ENCODE data around the gene TRPC6. TPM values are rescaled to one million over a fixed set of nuclear protein-coding genes. Genes with fewer than 3 reads are reported as not detected.

TRPC6 gene
- total and polyA plus RNA-seq, 2 of the 8 experiments (the other 6 are each of a cell fraction or from before 2014, with no cell fraction given): 0.26 to 0.39 TPM

DNA sequence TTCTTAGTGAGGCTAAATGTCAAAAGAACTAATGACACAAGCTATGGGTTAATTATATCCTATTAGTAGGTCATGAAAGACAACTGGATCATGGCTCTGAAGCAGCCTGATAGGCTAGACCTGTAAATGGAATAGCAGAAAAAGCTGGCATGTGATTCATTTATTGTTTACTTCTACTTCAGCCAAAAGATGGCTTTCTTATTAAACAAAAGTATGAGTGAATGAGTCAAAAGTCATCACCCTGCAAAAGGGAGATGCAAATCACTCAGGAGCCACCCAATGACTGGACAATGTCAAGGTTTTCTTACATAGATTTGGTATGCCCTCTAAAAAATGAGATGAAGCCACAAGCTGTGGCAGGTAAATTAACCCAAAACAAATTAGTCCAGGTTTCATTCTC, 138.0 kb downstream of the TRPC6 start (continued):
- TF ChIP-seq CHD7 (IDR thresholded peaks at IDR 0.05; ENCODE audit: insufficient replicate concordance, low read length): no peak
